ENCODE results near the gene DPYD.

The DPYD gene

DNA sequence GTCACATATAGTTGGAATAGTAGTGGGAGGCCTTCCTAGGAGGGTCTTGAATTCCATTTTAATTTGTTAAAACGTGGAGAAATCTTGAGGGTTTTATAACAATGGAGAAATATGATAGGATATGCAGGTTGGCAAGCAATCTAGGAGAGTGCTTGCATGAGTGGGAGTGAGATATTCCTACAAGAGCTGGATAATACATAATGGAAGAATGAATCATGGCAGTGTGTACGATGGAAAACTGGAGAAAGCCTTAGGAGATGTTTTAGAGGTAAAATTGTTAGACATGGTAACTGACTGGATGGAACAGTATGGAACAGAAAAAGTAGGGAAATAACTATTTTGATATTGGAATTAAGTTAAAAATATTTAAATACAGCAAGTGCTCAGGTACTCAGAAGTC, 846.9 kb downstream of the DPYD start:
- no peak overlapping the region for H3K4me3 ChIP-seq (IDR thresholded peaks at IDR 0.05; ENCODE audit: insufficient read depth, low read depth, low read length)
- no peaks in the 10 kb centered on the region for H3K27me3 ChIP-seq (ENCODE audit: insufficient read depth, low read depth)
- no peaks in the 10 kb centered on the region for H3K36me3 ChIP-seq (ENCODE audit: insufficient read depth)
- TF ChIP-seq, protein P1, sequence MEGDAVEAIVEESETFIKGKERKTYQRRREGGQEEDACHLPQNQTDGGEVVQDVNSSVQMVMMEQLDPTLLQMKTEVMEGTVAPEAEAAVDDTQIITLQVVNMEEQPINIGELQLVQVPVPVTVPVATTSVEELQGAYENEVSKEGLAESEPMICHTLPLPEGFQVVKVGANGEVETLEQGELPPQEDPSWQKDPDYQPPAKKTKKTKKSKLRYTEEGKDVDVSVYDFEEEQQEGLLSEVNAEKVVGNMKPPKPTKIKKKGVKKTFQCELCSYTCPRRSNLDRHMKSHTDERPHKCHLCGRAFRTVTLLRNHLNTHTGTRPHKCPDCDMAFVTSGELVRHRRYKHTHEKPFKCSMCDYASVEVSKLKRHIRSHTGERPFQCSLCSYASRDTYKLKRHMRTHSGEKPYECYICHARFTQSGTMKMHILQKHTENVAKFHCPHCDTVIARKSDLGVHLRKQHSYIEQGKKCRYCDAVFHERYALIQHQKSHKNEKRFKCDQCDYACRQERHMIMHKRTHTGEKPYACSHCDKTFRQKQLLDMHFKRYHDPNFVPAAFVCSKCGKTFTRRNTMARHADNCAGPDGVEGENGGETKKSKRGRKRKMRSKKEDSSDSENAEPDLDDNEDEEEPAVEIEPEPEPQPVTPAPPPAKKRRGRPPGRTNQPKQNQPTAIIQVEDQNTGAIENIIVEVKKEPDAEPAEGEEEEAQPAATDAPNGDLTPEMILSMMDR (conservative IDR thresholded peaks at IDR 0.05; ENCODE audit: low read depth, low read length): no peak
- no peaks in the 10 kb centered on the region for H3K79me2 ChIP-seq (ENCODE audit: insufficient read depth, low read depth)
- H3K27ac ChIP-seq: no peak overlapping the region
- no peak overlapping the region for H2AFZ ChIP-seq (ENCODE audit: low read depth)
- no peak overlapping the region for H3K4me2 ChIP-seq
- H3K4me1 ChIP-seq (ENCODE audit: low read depth, poor library complexity, severe bottlenecking): no peaks in the 10 kb centered on the region
- no peaks in the 10 kb centered on the region for H4K20me1 ChIP-seq (ENCODE audit: insufficient read depth)
- no peak overlapping the region for H3K9ac ChIP-seq

DNA sequence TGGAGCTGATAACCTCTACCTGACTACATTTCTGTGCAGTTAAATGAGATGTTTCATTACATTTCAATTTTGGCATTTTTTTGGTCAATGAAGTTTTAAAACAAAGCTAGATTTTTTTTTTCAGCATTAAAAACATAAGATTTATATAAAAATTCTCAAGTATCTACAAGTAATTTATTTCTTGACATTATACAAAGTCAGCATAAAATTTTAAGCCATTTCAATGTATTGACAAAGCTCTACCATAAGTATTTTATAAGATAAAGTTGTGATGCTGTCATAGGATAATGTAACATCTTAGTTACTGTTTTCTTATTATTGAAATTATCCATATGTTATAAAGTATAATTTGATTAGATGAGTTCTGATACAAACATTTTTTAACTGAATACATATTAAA, 847.7 kb downstream of the DPYD start:
- TF ChIP-seq, protein P1 (conservative IDR thresholded peaks at IDR 0.05; ENCODE audit: low read depth, low read length): no peak
- Histone ChIP-seq H2AFZ (ENCODE audit: low read depth) (no peak overlapping the region), H4K20me1 (ENCODE audit: insufficient read depth) (no peaks in the 10 kb centered on the region), H3K4me3 (IDR thresholded peaks at IDR 0.05; ENCODE audit: insufficient read depth, low read depth, low read length) (no peak overlapping the region), H3K79me2 (ENCODE audit: insufficient read depth, low read depth) (no peaks in the 10 kb centered on the region), H3K27ac (no peak overlapping the region), H3K36me3 (ENCODE audit: insufficient read depth) (no peaks in the 10 kb centered on the region), H3K4me1 (ENCODE audit: low read depth, poor library complexity, severe bottlenecking) (no peaks in the 10 kb centered on the region), H3K9ac (no peak overlapping the region), H3K27me3 (ENCODE audit: insufficient read depth, low read depth) (no peaks in the 10 kb centered on the region), H3K4me2 (no peak overlapping the region)

DNA sequence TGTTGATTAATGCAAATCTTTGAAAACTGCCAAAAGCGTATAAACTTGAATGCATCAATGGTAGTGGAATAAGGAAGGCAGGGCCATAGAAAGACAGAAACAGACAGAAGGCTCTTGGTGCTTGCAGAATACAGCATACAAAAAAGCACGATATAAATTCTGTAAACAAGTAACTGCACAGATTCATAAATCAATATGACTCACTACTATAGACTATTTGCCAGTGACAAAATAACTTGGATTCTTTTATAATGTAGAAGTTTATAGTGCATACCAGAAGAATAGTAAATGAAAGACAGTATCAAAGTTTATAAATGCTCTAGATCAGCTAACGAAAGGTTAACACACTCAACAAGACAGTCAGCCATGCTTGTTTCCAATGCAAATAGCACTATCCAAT, 849.7 kb downstream of the DPYD start:
- Histone ChIP-seq H4K20me1 (ENCODE audit: insufficient read depth) (no peaks in the 10 kb centered on the region), H3K4me2 (no peak overlapping the region), H2AFZ (ENCODE audit: low read depth) (no peak overlapping the region), H3K4me3 (IDR thresholded peaks at IDR 0.05; ENCODE audit: insufficient read depth, low read depth, low read length) (no peak overlapping the region), H3K27me3 (ENCODE audit: insufficient read depth, low read depth) (no peaks in the 10 kb centered on the region), H3K9ac (no peak overlapping the region), H3K27ac (no peak overlapping the region), H3K4me1 (ENCODE audit: low read depth, poor library complexity, severe bottlenecking) (no peaks in the 10 kb centered on the region), H3K36me3 (ENCODE audit: insufficient read depth) (no peaks in the 10 kb centered on the region), H3K79me2 (ENCODE audit: insufficient read depth, low read depth) (no peaks in the 10 kb centered on the region)
- TF ChIP-seq, protein P1 (conservative IDR thresholded peaks at IDR 0.05; ENCODE audit: low read depth, low read length): no peak

DNA sequence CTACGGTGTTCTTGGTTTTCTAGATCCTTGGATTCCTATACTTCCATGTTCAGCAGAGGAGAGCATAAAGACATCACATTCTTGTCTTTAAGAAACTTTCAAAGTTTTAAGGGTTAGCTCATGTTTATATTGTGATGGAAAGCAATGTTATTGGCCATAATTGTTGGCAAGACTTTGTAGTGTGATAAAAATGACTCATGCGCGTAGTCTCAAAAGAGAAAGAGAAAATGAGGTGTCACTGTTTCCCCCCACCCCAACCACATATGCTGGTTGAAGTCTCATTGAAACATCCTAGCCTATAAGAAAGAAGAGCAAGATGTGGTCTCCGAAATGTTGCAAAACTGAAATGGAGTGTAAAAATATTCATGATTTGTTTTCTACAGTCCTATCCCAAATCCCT, 850.5 kb downstream of the DPYD start:
- no peak overlapping the region for H2AFZ ChIP-seq (ENCODE audit: low read depth)
- no peaks in the 10 kb centered on the region for H3K4me1 ChIP-seq (ENCODE audit: low read depth, poor library complexity, severe bottlenecking)
- no peaks in the 10 kb centered on the region for H3K27me3 ChIP-seq (ENCODE audit: insufficient read depth, low read depth)
- no peaks in the 10 kb centered on the region for H3K79me2 ChIP-seq (ENCODE audit: insufficient read depth, low read depth)
- H3K9ac ChIP-seq: no peak overlapping the region
- H4K20me1 ChIP-seq (ENCODE audit: insufficient read depth): no peaks in the 10 kb centered on the region
- no peak overlapping the region for H3K4me2 ChIP-seq
- H3K27ac ChIP-seq: no peak overlapping the region
- TF ChIP-seq, protein P1 (conservative IDR thresholded peaks at IDR 0.05; ENCODE audit: low read depth, low read length): no peak
- no peak overlapping the region for H3K4me3 ChIP-seq (IDR thresholded peaks at IDR 0.05; ENCODE audit: insufficient read depth, low read depth, low read length)
- no peaks in the 10 kb centered on the region for H3K36me3 ChIP-seq (ENCODE audit: insufficient read depth)

DNA sequence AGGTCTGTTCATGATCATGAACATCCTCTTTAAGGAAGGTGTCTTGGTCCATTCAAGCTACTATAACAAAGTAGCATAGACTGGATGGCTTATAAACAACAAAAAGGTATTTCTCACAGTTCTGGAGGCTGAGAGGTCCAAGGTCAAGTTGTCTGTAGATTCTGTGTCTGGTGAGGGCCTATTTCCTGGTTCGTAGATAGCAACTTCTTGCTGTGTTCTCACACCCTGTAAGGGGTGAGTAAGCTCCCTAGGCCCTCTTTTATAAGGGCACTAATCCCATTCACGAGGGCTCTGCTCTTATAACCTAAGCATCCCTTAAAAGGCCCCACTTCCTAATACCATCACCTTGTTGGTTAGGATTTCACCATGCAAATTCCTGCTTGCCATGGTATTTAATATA, 851.5 kb downstream of the DPYD start:
- TF ChIP-seq, protein P1 (conservative IDR thresholded peaks at IDR 0.05; ENCODE audit: low read depth, low read length): no peak
- Histone ChIP-seq H4K20me1 (ENCODE audit: insufficient read depth) (no peaks in the 10 kb centered on the region), H3K36me3 (ENCODE audit: insufficient read depth) (no peaks in the 10 kb centered on the region), H3K27me3 (ENCODE audit: insufficient read depth, low read depth) (no peaks in the 10 kb centered on the region), H3K4me3 (IDR thresholded peaks at IDR 0.05; ENCODE audit: insufficient read depth, low read depth, low read length) (no peak overlapping the region), H3K79me2 (ENCODE audit: insufficient read depth, low read depth) (no peaks in the 10 kb centered on the region), H2AFZ (ENCODE audit: low read depth) (no peak overlapping the region), H3K4me1 (ENCODE audit: low read depth, poor library complexity, severe bottlenecking) (no peaks in the 10 kb centered on the region), H3K4me2 (no peak overlapping the region), H3K9ac (no peak overlapping the region), H3K27ac (no peak overlapping the region)
